ENCODE measurements around the gene UBE2G1.

Gene UBE2G1

GRCh38 chr17:4241535-4241934, 124.9 kb downstream of the UBE2G1 start:
- no peak for DNase-seq

- DNase-seq = no peak
Measured at GRCh38 chr17:4236456-4236855, 130.0 kb downstream of the UBE2G1 start.

GRCh38 chr17:4235372-4236279, 130.8 kb downstream of the UBE2G1 start:
- no peak for DNase-seq

GRCh38 chr17:4234401-4234800, 132.1 kb downstream of the UBE2G1 start:
- no peak for DNase-seq

GRCh38 chr17:4233668-4234258, 132.7 kb downstream of the UBE2G1 start:
- no peak for DNase-seq

GRCh38 chr17:4232168-4232813, 134.2 kb downstream of the UBE2G1 start:
- DNase-seq = no peak

- DNase-seq = no peak
Measured at GRCh38 chr17:4229627-4230541, 136.6 kb downstream of the UBE2G1 start.

GRCh38 chr17:4221899-4222659, 144.4 kb downstream of the UBE2G1 start:
- no peak for DNase-seq

- DNase-seq = no peak
Measured at GRCh38 chr17:4221163-4221562, 145.3 kb downstream of the UBE2G1 start.

GRCh38 chr17:4220655-4221054, 145.8 kb downstream of the UBE2G1 start:
- DNase-seq = no peak
